Vagina (tissue), 2 donors: ENCODE results near the gene PLEKHA8. TPM values are rescaled to one million over a fixed set of nuclear protein-coding genes. Genes with fewer than 3 reads are reported as not detected.
A peak's percentile ranks its signal among the peaks of the same experiment; 100 is the strongest.

ENCODE experiments used
- DNase-seq, 2 donors: peaks; one replicate each; pipeline ENCODE4 v3.0.0-alpha.2; 2017; ENCODE audit errors: extremely low spot score in 2 of 2
- H3K27ac ChIP-seq: fragments of 200-600 bp; sonication (generic); one replicate; pipeline ENCODE4 v1.5.1; 2019
- H3K27me3 ChIP-seq: fragments of 200-600 bp; sonication (generic); one replicate; pipeline ENCODE4 v1.5.1; 2019
- H3K36me3 ChIP-seq, 2 donors: fragments of 200-600 bp; sonication (generic); one replicate each; pipeline ENCODE4 v1.5.1; 2017 to 2019
- H3K4me1 ChIP-seq: fragments of 200-600 bp; sonication (generic); one replicate; pipeline ENCODE4 v1.5.1; 2019
- H3K4me3 ChIP-seq, 2 donors: fragments of 200-600 bp; sonication (generic); 1 replicate in 1 of 2; 2 replicates in 1 of 2; pipeline ENCODE4 v1.5.1; 2016 to 2019
- H3K9me3 ChIP-seq: fragments of 200-600 bp; sonication (generic); one replicate; pipeline ENCODE4 v1.5.1; 2019
- POLR2A ChIP-seq, 2 donors: fragments of 450-650 bp; IDR thresholded peaks; one replicate each; pipeline ENCODE4 v1.6.1; 2017; ENCODE audit warnings: antibody characterized with exemption in 2 of 2, mild to moderate bottlenecking in 2 of 2, moderate library complexity in 2 of 2
- POLR2AphosphoS5 ChIP-seq, 2 donors: sonication (generic); formaldehyde crosslinking; IDR thresholded peaks; one replicate each; pipeline ENCODE4 v1.9.0; 2017; ENCODE audit warnings: antibody characterized with exemption in 2 of 2, mild to moderate bottlenecking in 2 of 2, low read depth in 1 of 2; ENCODE audit not compliant: insufficient read depth in 1 of 2
- intact Hi-C: fragments of 100-400 bp; cut with DNase I; formaldehyde crosslinking; loops from one replicate; pipeline ENCODE4 v1.15.1; 2023
- total RNA-seq: library from RNA; depleted of rRNA; stranded (reverse); fragments of >200 nt; gene quantifications from one replicate; pipeline ENCODE4 v1.2.3, GENCODE V29; 2016
- TF ChIP-seq, protein P1 (sequence below), 3 experiments: fragments of 450-650 bp in 2 of 3; fragments of 200-600 bp in 1 of 3; sonication (generic) in 1 of 3; IDR thresholded peaks; one replicate each; pipeline ENCODE4 v1.5.1; 2017 to 2019; ENCODE audit warnings: antibody characterized with exemption in 3 of 3, mild to moderate bottlenecking in 2 of 3, moderate library complexity in 2 of 3

PLEKHA8 gene
- total RNA-seq, 1 donor from 2014 or later = 12.3 TPM

DNA sequence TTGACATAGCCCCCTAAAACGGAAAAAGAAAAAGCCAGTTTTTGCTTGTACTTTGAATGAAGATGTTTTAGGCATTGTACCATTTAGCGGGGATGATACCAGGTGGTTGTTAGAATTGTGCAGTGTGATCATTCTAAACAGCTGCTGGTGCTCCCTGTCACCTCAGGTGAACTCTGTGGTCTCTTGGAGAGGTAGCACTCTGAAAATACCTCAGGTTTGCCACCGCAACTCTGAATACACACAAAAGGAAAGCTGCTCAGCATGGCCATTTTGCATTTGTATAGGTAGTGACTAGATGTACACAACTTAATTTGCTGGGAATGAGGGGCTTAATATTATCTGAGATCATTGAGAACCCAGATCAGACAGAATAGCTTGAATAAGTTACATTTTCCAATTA is 52.6 kb downstream of the PLEKHA8 start:
- no peak overlapping the region for H3K4me3 ChIP-seq
- TF ChIP-seq POLR2AphosphoS5 (IDR thresholded peaks at IDR 0.05; ENCODE audit: insufficient read depth in 1 of 2, low read depth in 1 of 2) = no peak
- no peak overlapping the region for H3K27ac ChIP-seq
- H3K9me3 ChIP-seq = no peaks in the 10 kb centered on the region
- H3K36me3 ChIP-seq = peaks cover 0 to 13% of the 10 kb centered on the region in 2 donors
- intact Hi-C loops = no loop called here
- no peaks in the 10 kb centered on the region for H3K27me3 ChIP-seq
- no peak for DNase-seq
- H3K4me1 ChIP-seq = no peaks in the 10 kb centered on the region

DNA sequence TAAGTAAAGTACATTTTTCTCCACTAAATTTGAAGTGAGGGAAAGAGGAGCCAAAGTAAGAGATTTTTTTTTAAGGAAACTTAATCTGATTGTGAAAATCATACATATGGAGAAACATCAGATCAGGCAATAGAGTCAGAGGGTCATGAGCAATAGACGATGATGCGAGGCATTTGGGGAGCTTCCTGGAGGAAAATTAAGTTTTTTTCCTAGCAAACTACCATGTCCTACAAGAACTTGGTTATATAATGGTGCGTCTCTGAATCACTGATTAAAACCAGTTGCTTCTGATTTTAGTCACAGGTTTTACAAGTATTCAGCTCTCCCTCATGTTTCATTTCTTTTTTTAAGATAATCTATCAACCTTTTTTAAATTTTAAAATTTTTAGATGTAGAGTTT is 54.5 kb downstream of the PLEKHA8 start:
- H3K4me3 ChIP-seq = no peak overlapping the region
- intact Hi-C loops = no loop called here
- DNase-seq = no peak
- no peaks in the 10 kb centered on the region for H3K4me1 ChIP-seq
- H3K36me3 ChIP-seq = peaks cover 0 to 13% of the 10 kb centered on the region in 2 donors
- H3K27ac ChIP-seq = no peak overlapping the region
- H3K9me3 ChIP-seq = no peaks in the 10 kb centered on the region
- TF ChIP-seq POLR2A (IDR thresholded peaks at IDR 0.05) (no peak), POLR2AphosphoS5 (IDR thresholded peaks at IDR 0.05; ENCODE audit: insufficient read depth in 1 of 2, low read depth in 1 of 2) (no peak)
- TF ChIP-seq, protein P1, sequence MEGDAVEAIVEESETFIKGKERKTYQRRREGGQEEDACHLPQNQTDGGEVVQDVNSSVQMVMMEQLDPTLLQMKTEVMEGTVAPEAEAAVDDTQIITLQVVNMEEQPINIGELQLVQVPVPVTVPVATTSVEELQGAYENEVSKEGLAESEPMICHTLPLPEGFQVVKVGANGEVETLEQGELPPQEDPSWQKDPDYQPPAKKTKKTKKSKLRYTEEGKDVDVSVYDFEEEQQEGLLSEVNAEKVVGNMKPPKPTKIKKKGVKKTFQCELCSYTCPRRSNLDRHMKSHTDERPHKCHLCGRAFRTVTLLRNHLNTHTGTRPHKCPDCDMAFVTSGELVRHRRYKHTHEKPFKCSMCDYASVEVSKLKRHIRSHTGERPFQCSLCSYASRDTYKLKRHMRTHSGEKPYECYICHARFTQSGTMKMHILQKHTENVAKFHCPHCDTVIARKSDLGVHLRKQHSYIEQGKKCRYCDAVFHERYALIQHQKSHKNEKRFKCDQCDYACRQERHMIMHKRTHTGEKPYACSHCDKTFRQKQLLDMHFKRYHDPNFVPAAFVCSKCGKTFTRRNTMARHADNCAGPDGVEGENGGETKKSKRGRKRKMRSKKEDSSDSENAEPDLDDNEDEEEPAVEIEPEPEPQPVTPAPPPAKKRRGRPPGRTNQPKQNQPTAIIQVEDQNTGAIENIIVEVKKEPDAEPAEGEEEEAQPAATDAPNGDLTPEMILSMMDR (IDR thresholded peaks at IDR 0.05) = no peak
- H3K27me3 ChIP-seq = no peaks in the 10 kb centered on the region

- intact Hi-C loops = no loop called here
- DNase-seq = no peak
Observed at GRCh38 chr7:30083334-30083733, 55.1 kb downstream of the PLEKHA8 start.

GRCh38 chr7:30084212-30084611 is 56.0 kb downstream of the PLEKHA8 start:
- no peaks in the 10 kb centered on the region for H3K4me1 ChIP-seq
- intact Hi-C loops = loop anchor here (2.0 kb wide), 1 partner anchor 51 kb away; the partner anchor contains the start of gene MTURN
- no peaks in the 10 kb centered on the region for H3K27me3 ChIP-seq
- H3K9me3 ChIP-seq = no peaks in the 10 kb centered on the region
- peaks cover 0 to 11% of the 10 kb centered on the region in 2 donors for H3K36me3 ChIP-seq
- no peak overlapping the region for H3K27ac ChIP-seq
- no peak overlapping the region for H3K4me3 ChIP-seq
- DNase-seq = no peak
- TF ChIP-seq, protein P1 (IDR thresholded peaks at IDR 0.05) = no peak
- no peak for TF ChIP-seq POLR2A (IDR thresholded peaks at IDR 0.05)
- TF ChIP-seq POLR2AphosphoS5 (IDR thresholded peaks at IDR 0.05; ENCODE audit: insufficient read depth in 1 of 2, low read depth in 1 of 2) = no peak

More at GRCh38 chr7:30083334-30083733, 55.1 kb downstream of the PLEKHA8 start:
- Histone ChIP-seq H3K4me1 (no peaks in the 10 kb centered on the region), H3K9me3 (no peaks in the 10 kb centered on the region), H3K27me3 (no peaks in the 10 kb centered on the region), H3K27ac (peak overlapping the region; percentile 13), H3K36me3 (peaks cover 0 to 13% of the 10 kb centered on the region in 2 donors), H3K4me3 (no peak overlapping the region)
- no peak for TF ChIP-seq POLR2AphosphoS5 (IDR thresholded peaks at IDR 0.05; ENCODE audit: insufficient read depth in 1 of 2, low read depth in 1 of 2)
- TF ChIP-seq POLR2A (IDR thresholded peaks at IDR 0.05) = no peak
- TF ChIP-seq, protein P1 (IDR thresholded peaks at IDR 0.05) = no peak

DNA sequence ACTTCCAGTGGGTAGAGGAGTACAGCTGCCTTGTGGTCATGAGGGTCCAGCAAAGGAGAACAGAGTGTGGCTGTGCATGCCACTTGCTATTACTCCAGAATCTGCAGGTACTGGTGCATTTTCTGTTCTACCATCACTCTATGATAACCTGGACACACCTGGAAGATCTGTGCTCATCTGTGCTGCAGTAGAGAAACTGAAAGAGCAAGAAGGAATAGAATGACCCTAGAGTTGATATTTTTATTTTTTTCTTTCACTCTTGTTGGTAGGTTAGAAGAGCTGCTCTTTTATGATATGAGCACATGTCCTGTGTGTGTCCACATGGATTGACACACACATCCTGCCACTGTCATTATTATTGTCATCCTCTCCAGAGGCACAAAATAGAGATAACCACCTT is 58.3 kb downstream of the PLEKHA8 start:
- Histone ChIP-seq H3K27ac (no peak overlapping the region), H3K9me3 (no peaks in the 10 kb centered on the region), H3K4me3 (no peak overlapping the region), H3K36me3 (no peaks in the 10 kb centered on the region), H3K27me3 (no peaks in the 10 kb centered on the region), H3K4me1 (no peaks in the 10 kb centered on the region)
- intact Hi-C loops = no loop called here
- DNase-seq = no peak
- no peak for TF ChIP-seq POLR2A (IDR thresholded peaks at IDR 0.05)
- TF ChIP-seq POLR2AphosphoS5 (IDR thresholded peaks at IDR 0.05; ENCODE audit: insufficient read depth in 1 of 2, low read depth in 1 of 2) = no peak
- TF ChIP-seq, protein P1 (IDR thresholded peaks at IDR 0.05) = no peak
